ENCODE measurements around the gene ZFHX3. TPM values are rescaled to one million over a fixed set of nuclear protein-coding genes. Genes with fewer than 3 reads are reported as not detected.

Gene ZFHX3
- total and polyA plus RNA-seq, 4 donors = 1.5 to 5.9 (median 3.0) TPM

DNA sequence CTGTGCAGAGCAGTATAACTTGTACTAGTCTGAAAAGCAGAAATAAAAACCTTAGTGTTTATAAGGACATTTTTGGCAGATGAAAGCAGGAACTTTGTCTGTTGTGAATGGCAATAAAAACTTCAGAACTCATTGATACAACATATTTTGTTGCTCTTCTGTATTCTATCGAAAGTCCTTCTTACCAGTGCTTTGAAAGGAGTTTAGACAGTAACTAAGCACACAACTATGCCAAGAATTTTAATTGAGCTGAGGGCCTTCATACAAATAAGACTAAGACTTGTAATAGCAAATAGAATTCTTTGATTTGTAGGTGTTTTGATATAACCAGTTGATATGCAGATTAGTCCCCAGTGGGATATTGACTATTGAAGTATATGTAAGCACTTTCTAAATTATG is 308.4 kb downstream of the ZFHX3 start:
- WGBS = 83% methylated on average over 1 of the region's 1 CpG

DNA sequence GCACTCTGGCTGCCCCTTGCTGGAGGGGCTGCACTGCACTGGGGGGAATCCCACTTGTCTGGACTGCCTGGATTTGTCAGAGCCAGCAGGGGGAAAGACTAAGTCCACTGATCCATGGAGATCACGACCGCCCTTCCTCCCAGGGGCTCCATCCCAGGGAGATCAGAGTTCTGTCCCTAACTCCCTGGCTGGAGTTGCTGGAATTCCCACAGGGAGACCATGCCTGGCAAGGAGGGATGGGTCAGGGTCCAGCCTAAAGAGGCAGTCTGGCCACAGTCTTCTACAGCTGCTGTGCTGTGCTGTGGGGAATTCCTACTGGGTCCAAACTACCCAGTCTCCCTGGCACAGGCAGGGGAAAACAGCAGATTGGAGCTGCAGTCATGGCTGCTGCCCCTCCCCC is 311.9 kb downstream of the ZFHX3 start:
- TF ChIP-seq FOXA1 (IDR thresholded peaks at IDR 0.05) = no peak
- TF ChIP-seq, protein P1, sequence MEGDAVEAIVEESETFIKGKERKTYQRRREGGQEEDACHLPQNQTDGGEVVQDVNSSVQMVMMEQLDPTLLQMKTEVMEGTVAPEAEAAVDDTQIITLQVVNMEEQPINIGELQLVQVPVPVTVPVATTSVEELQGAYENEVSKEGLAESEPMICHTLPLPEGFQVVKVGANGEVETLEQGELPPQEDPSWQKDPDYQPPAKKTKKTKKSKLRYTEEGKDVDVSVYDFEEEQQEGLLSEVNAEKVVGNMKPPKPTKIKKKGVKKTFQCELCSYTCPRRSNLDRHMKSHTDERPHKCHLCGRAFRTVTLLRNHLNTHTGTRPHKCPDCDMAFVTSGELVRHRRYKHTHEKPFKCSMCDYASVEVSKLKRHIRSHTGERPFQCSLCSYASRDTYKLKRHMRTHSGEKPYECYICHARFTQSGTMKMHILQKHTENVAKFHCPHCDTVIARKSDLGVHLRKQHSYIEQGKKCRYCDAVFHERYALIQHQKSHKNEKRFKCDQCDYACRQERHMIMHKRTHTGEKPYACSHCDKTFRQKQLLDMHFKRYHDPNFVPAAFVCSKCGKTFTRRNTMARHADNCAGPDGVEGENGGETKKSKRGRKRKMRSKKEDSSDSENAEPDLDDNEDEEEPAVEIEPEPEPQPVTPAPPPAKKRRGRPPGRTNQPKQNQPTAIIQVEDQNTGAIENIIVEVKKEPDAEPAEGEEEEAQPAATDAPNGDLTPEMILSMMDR (IDR thresholded peaks at IDR 0.05; ENCODE audit: low read depth, low read length, missing input control) = no peak
- no peak for TF ChIP-seq NR2F2 (IDR thresholded peaks at IDR 0.05)
- TF ChIP-seq HNF4A (conservative IDR thresholded peaks at IDR 0.05) = no peak
- TF ChIP-seq, protein P2, sequence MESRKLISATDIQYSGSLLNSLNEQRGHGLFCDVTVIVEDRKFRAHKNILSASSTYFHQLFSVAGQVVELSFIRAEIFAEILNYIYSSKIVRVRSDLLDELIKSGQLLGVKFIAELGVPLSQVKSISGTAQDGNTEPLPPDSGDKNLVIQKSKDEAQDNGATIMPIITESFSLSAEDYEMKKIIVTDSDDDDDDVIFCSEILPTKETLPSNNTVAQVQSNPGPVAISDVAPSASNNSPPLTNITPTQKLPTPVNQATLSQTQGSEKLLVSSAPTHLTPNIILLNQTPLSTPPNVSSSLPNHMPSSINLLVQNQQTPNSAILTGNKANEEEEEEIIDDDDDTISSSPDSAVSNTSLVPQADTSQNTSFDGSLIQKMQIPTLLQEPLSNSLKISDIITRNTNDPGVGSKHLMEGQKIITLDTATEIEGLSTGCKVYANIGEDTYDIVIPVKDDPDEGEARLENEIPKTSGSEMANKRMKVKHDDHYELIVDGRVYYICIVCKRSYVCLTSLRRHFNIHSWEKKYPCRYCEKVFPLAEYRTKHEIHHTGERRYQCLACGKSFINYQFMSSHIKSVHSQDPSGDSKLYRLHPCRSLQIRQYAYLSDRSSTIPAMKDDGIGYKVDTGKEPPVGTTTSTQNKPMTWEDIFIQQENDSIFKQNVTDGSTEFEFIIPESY (IDR thresholded peaks at IDR 0.05) = no peak
- TF ChIP-seq YY1 (IDR thresholded peaks at IDR 0.05) = no peak
- no peak for TF ChIP-seq JUND (IDR thresholded peaks at IDR 0.05)
- TF ChIP-seq GABPA (IDR thresholded peaks at IDR 0.05 in 1 of 2, conservative IDR thresholded peaks at IDR 0.05 in 1 of 2) = no peak
- TF ChIP-seq RAD21 (IDR thresholded peaks at IDR 0.05) = no peak
- TF ChIP-seq SP1 (IDR thresholded peaks at IDR 0.05) = no peak
- TF ChIP-seq, protein P3, sequence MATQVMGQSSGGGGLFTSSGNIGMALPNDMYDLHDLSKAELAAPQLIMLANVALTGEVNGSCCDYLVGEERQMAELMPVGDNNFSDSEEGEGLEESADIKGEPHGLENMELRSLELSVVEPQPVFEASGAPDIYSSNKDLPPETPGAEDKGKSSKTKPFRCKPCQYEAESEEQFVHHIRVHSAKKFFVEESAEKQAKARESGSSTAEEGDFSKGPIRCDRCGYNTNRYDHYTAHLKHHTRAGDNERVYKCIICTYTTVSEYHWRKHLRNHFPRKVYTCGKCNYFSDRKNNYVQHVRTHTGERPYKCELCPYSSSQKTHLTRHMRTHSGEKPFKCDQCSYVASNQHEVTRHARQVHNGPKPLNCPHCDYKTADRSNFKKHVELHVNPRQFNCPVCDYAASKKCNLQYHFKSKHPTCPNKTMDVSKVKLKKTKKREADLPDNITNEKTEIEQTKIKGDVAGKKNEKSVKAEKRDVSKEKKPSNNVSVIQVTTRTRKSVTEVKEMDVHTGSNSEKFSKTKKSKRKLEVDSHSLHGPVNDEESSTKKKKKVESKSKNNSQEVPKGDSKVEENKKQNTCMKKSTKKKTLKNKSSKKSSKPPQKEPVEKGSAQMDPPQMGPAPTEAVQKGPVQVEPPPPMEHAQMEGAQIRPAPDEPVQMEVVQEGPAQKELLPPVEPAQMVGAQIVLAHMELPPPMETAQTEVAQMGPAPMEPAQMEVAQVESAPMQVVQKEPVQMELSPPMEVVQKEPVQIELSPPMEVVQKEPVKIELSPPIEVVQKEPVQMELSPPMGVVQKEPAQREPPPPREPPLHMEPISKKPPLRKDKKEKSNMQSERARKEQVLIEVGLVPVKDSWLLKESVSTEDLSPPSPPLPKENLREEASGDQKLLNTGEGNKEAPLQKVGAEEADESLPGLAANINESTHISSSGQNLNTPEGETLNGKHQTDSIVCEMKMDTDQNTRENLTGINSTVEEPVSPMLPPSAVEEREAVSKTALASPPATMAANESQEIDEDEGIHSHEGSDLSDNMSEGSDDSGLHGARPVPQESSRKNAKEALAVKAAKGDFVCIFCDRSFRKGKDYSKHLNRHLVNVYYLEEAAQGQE (IDR thresholded peaks at IDR 0.05) = no peak
- TF ChIP-seq, protein P4, sequence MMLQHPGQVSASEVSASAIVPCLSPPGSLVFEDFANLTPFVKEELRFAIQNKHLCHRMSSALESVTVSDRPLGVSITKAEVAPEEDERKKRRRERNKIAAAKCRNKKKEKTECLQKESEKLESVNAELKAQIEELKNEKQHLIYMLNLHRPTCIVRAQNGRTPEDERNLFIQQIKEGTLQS (IDR thresholded peaks at IDR 0.05) = no peak
- TF ChIP-seq EGR1 (IDR thresholded peaks at IDR 0.05; ENCODE audit: low read depth in 2 of 2) = no peak
- TF ChIP-seq, protein P5, sequence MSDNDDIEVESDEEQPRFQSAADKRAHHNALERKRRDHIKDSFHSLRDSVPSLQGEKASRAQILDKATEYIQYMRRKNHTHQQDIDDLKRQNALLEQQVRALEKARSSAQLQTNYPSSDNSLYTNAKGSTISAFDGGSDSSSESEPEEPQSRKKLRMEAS (IDR thresholded peaks at IDR 0.05) = no peak
- TF ChIP-seq FOXA2 (IDR thresholded peaks at IDR 0.05) = no peak

More for the DNA sequence above, 308.4 kb downstream of the ZFHX3 start:
- peaks cover 0 to under 1% (median 0%) of the 10 kb centered on the region in 4 donors for H3K9me3 ChIP-seq (ENCODE audit: control insufficient read depth in 4 of 4, low read length in 3 of 4)
- H3K36me3 ChIP-seq (ENCODE audit: control insufficient read depth in 4 of 4, insufficient read depth in 3 of 4, low read depth in 1 of 4, low read length in 3 of 4) = no peaks in the 10 kb centered on the region
- no peak overlapping the region for H3K9ac ChIP-seq (ENCODE audit: low read depth in 1 of 2, low read length in 2 of 2)
- no peak for DNase-seq (ENCODE audit: low spot score)
- no peaks in the 10 kb centered on the region for H3K27me3 ChIP-seq (ENCODE audit: control insufficient read depth in 4 of 4, insufficient read depth in 4 of 4, low read length in 3 of 4)
- H3K27ac ChIP-seq (ENCODE audit: low read depth in 1 of 2, low read length in 2 of 2) = no peak overlapping the region
- no peak overlapping the region for H3K4me3 ChIP-seq (ENCODE audit: low read depth in 1 of 3, low read length in 3 of 3)
- no peaks in the 10 kb centered on the region for H3K4me1 ChIP-seq (ENCODE audit: control insufficient read depth in 4 of 4, insufficient read depth in 4 of 4, low read length in 3 of 4)
- TF ChIP-seq, protein P2 (IDR thresholded peaks at IDR 0.05) = no peak
- TF ChIP-seq JUND (IDR thresholded peaks at IDR 0.05) (no peak), TAF1 (conservative IDR thresholded peaks at IDR 0.05) (no peak), YY1 (IDR thresholded peaks at IDR 0.05) (no peak), EGR1 (IDR thresholded peaks at IDR 0.05; ENCODE audit: low read depth in 2 of 2) (no peak), GABPA (IDR thresholded peaks at IDR 0.05 in 1 of 2, conservative IDR thresholded peaks at IDR 0.05 in 1 of 2) (no peak), HNF4G (IDR thresholded peaks at IDR 0.05) (no peak), HNF4A (conservative IDR thresholded peaks at IDR 0.05) (no peak)
- TF ChIP-seq, protein P4 (IDR thresholded peaks at IDR 0.05) = no peak
- TF ChIP-seq, protein P5 (IDR thresholded peaks at IDR 0.05) = no peak

More for the DNA sequence above, 311.9 kb downstream of the ZFHX3 start:
- Histone ChIP-seq H3K4me3 (ENCODE audit: low read depth in 1 of 3, low read length in 3 of 3) (no peak overlapping the region), H3K9me3 (ENCODE audit: control insufficient read depth in 4 of 4, low read length in 3 of 4) (peaks cover 0 to 4% (median 0%) of the 10 kb centered on the region in 4 donors), H3K27ac (ENCODE audit: low read depth in 1 of 2, low read length in 2 of 2) (no peak overlapping the region), H3K36me3 (ENCODE audit: control insufficient read depth in 4 of 4, insufficient read depth in 3 of 4, low read depth in 1 of 4, low read length in 3 of 4) (no peaks in the 10 kb centered on the region), H3K27me3 (ENCODE audit: control insufficient read depth in 4 of 4, insufficient read depth in 4 of 4, low read length in 3 of 4) (no peaks in the 10 kb centered on the region), H3K4me1 (ENCODE audit: control insufficient read depth in 4 of 4, insufficient read depth in 4 of 4, low read length in 3 of 4) (no peaks in the 10 kb centered on the region), H3K9ac (ENCODE audit: low read depth in 1 of 2, low read length in 2 of 2) (no peak overlapping the region)
- DNase-seq (ENCODE audit: low spot score) = no peak
- 84% methylated on average over 2 of the region's 2 CpGs for WGBS

All from liver (tissue), 9 donors.